ENCODE measurements around the gene KRT79. TPM values are rescaled to one million over a fixed set of nuclear protein-coding genes. Genes with fewer than 3 reads are reported as not detected.
A peak's percentile ranks its signal among the peaks of the same experiment; 100 is the strongest.

KRT79 gene
- total RNA-seq, 1 donor from 2014 or later, result 1.7 TPM

DNA sequence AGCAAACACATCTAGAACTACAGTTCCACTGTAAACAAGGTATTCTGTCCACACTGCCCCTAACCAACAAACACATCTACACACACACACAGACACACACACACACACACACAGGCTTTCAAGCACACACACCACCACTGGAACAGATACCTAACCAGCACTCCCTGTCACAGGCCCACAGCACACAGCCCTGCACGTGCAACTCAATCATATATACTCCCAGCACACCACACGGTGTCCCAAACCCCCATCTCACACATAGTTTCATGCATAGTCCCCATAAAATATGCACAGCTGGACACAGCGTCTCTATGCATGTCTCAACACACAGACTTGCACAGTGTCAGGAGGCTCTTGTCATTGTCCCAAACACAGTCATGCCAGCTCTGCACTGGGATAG is 43.1 kb upstream of the KRT79 start:
- DNase-seq (ENCODE audit: extremely low spot score in 2 of 2), result no peak
- TF ChIP-seq, protein P1, sequence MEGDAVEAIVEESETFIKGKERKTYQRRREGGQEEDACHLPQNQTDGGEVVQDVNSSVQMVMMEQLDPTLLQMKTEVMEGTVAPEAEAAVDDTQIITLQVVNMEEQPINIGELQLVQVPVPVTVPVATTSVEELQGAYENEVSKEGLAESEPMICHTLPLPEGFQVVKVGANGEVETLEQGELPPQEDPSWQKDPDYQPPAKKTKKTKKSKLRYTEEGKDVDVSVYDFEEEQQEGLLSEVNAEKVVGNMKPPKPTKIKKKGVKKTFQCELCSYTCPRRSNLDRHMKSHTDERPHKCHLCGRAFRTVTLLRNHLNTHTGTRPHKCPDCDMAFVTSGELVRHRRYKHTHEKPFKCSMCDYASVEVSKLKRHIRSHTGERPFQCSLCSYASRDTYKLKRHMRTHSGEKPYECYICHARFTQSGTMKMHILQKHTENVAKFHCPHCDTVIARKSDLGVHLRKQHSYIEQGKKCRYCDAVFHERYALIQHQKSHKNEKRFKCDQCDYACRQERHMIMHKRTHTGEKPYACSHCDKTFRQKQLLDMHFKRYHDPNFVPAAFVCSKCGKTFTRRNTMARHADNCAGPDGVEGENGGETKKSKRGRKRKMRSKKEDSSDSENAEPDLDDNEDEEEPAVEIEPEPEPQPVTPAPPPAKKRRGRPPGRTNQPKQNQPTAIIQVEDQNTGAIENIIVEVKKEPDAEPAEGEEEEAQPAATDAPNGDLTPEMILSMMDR (IDR thresholded peaks at IDR 0.05), result no peak
- TF ChIP-seq POLR2AphosphoS5 (IDR thresholded peaks at IDR 0.05; ENCODE audit: insufficient read depth in 1 of 2, low read depth in 1 of 2), result no peak
- TF ChIP-seq POLR2A (IDR thresholded peaks at IDR 0.05), result no peak
- intact Hi-C loops (cut with DNase I), result loop anchor here (5.0 to 10.0 kb wide), 2 partner anchors 295 to 502 kb away; no protein-coding TSS in a partner anchor
- Histone ChIP-seq H3K4me3 (no peak overlapping the region), H3K4me1 (peaks cover 67% of the 10 kb centered on the region), H3K36me3 (no peaks in the 10 kb centered on the region), H3K9me3 (no peaks in the 10 kb centered on the region), H3K27ac (peak overlapping the region; percentile 88), H3K27me3 (no peaks in the 10 kb centered on the region)

DNA sequence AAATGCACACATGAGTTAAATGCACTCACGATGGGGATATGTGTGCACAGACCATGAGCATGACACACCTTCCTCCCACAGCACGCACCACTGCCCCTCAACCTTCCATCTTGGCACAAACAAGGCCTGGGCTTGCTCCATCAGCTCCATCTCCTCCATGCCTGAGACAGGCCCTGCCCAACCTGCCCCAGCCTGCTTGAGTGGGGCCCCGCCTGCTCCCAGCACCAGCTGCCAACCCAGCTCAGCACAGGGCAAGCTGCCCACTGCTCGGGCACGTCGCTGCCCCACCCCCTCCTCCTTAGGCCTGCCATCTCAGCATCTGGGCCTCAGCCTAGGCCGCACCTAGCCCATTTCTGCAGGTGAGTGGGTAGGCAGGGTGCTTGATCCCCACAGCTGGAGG is 42.3 kb upstream of the KRT79 start:
- no peaks in the 10 kb centered on the region for H3K36me3 ChIP-seq
- TF ChIP-seq POLR2A (IDR thresholded peaks at IDR 0.05) (no peak), POLR2AphosphoS5 (IDR thresholded peaks at IDR 0.05; ENCODE audit: insufficient read depth in 1 of 2, low read depth in 1 of 2) (peak; percentile 45 to 50)
- TF ChIP-seq, protein P1 (IDR thresholded peaks at IDR 0.05), result no peak
- H3K9me3 ChIP-seq, result no peaks in the 10 kb centered on the region
- no peak for DNase-seq (ENCODE audit: extremely low spot score in 2 of 2)
- peaks cover 76% of the 10 kb centered on the region for H3K4me1 ChIP-seq
- intact Hi-C loops (cut with DNase I), result loop anchor here (5.0 to 10.0 kb wide), 2 partner anchors 294 to 502 kb away; no protein-coding TSS in a partner anchor
- H3K4me3 ChIP-seq, result no peak overlapping the region
- no peaks in the 10 kb centered on the region for H3K27me3 ChIP-seq
- peak overlapping the region; percentile 99 for H3K27ac ChIP-seq

DNA sequence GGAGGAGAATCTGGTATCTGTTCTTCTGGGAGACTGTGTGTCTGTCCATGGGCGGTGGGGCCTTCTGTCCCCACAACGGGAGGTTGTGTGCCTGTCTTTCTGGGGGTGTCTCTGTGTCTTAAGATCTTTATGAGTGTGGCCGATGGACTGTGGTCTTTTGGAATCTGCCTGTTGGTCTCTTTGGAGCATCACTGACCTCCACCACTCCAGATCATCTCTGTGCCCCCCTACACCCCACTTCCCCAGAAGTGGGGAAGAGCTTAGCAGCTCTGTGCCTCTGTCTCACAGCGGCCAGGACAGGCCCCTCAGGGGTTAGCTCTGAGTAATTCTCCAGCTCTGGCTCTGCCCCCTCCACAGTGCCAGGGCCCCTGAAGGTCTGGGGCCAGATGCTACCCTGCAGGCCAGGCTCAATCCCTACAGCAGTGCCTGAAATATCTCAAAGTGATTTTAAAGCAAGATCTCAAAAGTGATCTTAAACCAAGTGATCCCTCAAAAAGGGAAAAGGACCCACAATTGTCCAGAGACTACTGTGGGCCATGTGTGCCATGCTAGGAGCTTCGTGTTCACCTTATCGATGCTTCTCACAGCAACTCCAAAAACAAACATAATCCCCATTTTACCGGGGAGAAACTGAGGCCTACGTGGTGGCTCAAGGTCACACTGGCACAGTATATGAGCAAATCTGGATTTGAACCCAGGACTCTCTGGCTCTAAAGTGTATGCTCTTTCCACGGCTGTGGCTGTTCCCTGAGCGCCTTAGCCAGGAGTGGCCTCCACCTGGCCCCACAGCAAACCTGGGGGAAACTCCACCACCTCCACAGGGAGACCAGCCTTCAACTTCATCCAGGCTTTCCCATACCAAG is 40.7 kb upstream of the KRT79 start:
- Histone ChIP-seq H3K9me3 (no peaks in the 10 kb centered on the region), H3K27ac (peak overlapping the region; percentile 99), H3K4me1 (peaks cover 86% of the 10 kb centered on the region), H3K4me3 (peak overlapping the region; percentile 47 to 48), H3K27me3 (no peaks in the 10 kb centered on the region), H3K36me3 (no peaks in the 10 kb centered on the region)
- DNase-seq (ENCODE audit: extremely low spot score in 2 of 2), result no peak
- TF ChIP-seq POLR2AphosphoS5 (IDR thresholded peaks at IDR 0.05; ENCODE audit: insufficient read depth in 1 of 2, low read depth in 1 of 2) (no peak), POLR2A (IDR thresholded peaks at IDR 0.05) (no peak)
- TF ChIP-seq, protein P1 (IDR thresholded peaks at IDR 0.05), result no peak
- intact Hi-C loops (cut with DNase I), result loop anchor here (5.0 to 10.0 kb wide), 2 partner anchors 293 to 500 kb away; no protein-coding TSS in a partner anchor

- Histone ChIP-seq H3K4me3 (peak overlapping the region; percentile 47 to 48), H3K27me3 (no peaks in the 10 kb centered on the region), H3K36me3 (no peaks in the 10 kb centered on the region), H3K27ac (peak overlapping the region; percentile 99), H3K4me1 (peaks cover 86% of the 10 kb centered on the region), H3K9me3 (no peaks in the 10 kb centered on the region)
- TF ChIP-seq POLR2AphosphoS5 (IDR thresholded peaks at IDR 0.05; ENCODE audit: insufficient read depth in 1 of 2, low read depth in 1 of 2), result peak in 1 of 2 donors; percentile 70
- TF ChIP-seq, protein P1 (IDR thresholded peaks at IDR 0.05), result no peak
- DNase-seq (ENCODE audit: extremely low spot score in 2 of 2), result peak in 1 of 2 donors; percentile 93
- intact Hi-C loops (cut with DNase I), result loop anchor here (10.0 kb wide), 1 partner anchor 499 kb away; no protein-coding TSS in a partner anchor
Measured at GRCh38 chr12:52873832-52874572, 39.9 kb upstream of the KRT79 start.

Data from vagina (tissue), 2 donors.